Activated naive CD4-positive, alpha-beta T cell treated with anti-CD3 and anti-CD28 coated beads, Interleukin-2, amount 50 U/mL, for 16 hours (primary cell): ENCODE results near the gene DCDC1.

Source experiments
- DNase-seq: peaks from one replicate; pipeline ENCODE4 v3.0.0-alpha.2; 2020

Gene DCDC1

DNA sequence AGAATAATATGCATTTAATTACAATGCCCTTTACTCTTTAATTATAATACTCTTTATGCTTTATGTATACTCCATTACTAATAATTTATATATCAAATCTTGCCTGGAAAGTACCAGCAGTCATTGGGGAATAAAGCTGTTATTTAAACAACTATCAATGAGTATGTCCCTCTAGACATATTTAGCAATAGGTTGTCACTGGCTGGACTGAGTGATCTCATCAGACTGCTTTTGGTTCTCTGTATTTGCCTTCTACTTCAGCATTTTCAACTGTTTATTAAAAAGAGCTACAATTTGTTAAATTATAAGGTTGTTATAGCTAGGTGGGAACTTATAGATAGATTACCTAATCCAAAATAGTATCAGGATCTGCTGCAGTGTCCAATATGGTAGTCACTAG lies 267.2 kb downstream of the DCDC1 start:
- DNase-seq, result no peak

DNA sequence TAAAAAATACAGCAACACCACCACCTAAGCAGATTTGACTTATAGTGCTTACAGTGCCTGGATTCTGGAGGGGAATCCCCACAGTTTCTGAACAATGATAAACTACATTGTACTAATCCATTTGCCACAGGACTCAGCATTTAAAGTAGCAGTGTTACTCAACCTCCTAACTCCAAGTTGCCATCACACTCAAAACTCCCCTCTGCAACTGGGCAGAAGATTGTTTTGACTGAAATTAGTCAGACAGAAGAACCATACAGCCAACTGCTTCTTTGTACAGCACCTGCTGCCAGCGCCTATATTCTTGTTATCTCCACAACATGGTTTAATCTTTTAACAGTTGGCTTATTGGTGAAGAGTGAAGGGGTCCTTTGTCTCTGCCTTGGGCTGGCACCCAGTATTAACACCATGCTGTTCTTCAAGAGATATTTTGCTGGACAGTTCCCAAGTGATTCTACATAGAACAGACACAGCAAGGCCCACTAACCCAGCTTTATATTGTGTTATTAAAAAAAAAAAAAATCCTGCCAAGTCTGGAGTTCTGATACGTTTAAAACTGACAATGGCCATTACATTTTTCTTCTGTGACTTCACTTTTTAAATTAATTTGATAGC lies 273.2 kb downstream of the DCDC1 start:
- DNase-seq, result no peak

DNA sequence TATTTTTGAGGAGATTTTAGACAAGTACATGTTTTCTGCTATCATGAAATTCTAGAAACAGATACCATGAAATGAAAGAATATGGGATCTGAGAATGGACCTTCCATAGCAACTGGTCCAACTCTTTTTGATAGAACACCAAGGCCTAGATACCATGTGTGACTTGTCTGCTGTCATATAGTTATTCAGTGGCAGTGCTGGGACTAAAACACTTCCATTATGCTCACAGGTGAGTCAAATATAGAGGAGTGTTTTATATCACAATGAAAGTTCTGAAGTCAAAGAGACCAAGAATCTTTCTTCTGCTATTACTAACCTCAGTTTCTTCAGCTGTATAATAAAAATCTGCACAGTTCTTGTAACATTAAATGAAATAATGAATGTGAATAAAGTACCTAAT lies 276.9 kb downstream of the DCDC1 start:
- no peak for DNase-seq

DNA sequence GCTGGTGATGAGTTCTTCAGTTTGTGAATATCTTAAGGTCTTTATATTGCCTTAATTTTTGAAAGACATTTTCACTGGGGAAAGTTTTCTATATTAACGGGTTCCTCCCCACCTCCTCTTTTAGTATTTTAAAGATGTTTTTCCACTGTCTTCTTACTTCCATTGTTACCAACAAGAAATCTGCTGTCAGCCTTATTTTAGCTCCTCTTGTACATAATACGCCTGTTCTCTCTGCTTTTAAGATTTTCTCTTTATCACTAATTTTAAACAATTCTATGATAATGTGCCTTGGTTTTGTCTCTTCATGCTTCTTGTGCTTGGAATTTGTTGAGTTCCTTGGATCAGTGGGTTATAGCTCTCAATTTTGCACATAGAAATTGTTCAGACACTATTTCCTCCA lies 280.4 kb downstream of the DCDC1 start:
- DNase-seq, result no peak

DNA sequence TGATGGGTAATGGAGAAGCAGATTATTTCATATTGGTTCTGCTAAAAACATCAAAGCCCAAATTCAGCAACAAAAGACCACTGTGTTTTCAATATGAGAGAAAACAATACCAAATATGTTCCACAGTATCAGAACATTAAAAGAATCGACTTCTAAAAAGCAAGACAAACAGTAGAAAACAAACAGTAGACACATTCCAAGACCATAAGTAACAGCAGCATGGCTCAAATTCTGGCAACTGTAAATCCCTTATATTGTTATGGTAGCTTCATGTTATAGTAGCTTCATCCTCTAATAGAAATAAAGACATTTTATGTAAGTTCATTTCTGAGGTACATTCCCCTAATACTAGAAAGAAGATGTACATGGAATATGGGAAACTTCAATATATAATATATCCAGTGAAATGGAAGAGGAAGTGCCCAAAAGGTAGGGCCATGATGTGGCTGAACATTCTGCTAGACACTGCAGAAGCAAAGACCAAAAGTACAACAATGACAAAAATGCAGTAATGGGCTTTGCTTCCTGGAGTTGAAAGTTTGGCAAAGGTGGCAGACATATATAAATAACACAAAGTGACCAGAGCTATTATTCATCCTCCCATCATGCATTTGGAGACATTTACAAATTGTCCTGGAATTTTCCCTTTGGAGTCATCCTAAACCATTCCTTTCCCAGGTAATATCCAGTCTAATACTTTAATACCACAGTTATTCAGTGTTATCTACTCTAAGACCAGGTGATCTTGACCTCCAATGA lies 299.9 kb downstream of the DCDC1 start:
- DNase-seq, result no peak

DNA sequence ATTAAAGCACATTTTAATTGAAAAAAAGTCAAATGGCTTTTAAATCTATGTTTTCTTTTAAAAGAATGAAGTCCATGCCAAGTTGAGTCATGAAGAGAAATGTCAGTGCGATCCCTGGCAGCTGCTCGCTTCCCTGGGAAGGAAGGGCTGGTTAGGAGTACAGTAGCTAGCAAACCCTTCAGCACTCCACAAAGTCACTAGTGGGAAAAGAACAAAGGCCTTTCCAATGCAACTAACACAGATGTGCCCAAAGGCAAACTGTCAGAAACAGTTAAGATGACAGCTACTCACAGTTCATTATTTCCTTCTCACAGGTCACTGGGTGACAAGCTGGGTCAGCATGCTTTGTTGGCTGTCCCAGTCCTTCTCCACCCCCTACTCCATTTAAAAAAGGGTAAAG lies 308.7 kb downstream of the DCDC1 start:
- no peak for DNase-seq

DNA sequence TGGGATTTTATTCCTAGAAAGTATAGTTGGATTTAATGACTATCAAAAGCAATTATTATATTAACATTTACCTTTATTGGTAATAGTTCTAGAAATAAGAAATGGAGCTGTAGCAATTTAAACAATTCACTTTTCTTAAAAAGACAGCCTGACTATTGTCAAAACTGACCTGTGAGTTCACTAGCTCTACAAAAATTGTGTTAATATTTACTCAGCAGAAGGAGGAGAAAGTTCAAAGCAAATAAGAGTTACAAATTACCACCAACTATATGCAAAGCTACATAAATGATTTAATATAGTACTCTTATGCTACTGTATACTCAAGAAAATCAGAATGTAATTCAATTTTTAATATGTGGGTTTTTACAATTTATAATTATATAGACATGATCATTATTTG lies 310.0 kb downstream of the DCDC1 start:
- DNase-seq, result no peak

DNA sequence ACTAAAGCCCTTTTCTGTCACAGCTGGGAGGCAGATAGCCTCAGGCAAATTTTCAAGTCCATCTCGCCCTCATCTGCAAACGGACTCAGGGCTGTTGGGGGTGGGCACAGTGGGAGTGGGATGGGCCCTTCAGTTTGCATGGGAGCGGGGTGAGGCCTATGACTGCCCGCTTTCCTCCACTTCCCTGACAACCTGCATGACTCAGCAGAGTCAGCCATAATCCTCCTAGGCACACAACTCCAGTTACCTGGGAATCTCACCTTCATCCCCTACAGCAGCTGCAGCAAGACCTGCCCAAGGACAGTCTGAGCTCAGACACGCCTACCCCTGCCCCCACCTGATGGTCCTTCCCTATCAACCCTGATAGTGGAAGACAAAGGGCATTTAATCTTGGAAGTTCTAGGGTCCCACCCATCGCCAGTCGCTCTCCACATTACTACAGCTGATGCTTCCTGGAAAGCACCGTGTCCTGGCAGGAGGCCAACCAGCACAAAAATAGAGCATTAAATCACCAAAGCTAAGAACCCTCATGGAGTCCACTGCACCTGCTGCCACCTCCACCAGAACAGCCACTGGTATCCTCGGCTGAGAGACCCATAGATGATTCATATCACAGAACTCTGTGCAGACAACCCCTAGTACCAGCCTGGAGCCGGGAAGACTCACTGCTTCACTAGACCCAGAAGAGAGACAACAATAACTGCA lies 319.3 kb downstream of the DCDC1 start:
- no peak for DNase-seq

DNA sequence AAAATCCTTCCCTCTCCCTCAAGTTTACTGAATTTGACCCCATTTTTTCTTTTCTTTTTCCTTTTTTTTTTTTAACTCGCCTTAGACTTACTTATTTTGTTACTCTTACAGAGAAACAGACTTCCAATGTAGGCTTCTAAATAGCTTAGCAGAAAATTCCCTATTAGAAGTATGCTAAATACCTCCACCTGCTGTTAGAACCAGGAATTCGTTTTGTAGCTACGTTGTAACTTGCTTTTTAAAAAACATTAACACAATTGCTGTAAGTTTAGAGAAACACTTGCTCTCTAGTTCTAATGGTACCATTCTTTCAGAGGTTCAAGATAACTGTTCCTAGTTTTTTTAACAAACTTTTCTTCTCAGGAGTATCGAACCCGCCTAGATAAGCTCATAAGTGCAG lies 324.2 kb downstream of the DCDC1 start:
- DNase-seq, result no peak

DNA sequence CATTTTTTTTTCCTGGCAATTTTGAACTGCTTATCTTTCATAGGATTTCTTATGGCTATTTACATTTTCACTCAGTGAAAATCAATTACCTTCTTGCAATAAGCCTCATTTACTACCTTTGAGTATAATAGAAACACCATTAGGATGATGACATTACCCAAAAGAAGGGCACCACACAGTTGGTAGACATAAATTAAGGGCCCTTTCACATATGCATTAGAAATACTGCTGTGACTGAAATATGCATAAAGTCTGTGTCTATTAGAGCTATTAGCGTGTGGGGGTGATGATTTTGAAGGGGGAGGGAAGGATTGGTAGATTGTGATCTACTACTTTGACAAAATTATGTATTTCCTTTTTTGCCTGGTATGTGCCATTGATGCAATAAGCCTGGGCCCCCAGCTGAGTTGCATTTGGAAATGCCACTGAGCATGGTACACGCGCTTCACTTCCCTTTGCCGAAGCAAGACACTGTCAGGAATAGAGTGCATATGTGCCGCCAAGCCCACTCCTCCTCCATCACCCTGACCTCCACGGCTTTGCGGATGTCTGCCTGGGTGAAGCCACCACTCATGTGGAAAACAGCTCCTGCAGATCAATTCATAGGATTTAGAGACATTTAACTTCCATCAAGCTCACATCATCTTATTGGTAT lies 339.3 kb downstream of the DCDC1 start:
- DNase-seq, result no peak

DNA sequence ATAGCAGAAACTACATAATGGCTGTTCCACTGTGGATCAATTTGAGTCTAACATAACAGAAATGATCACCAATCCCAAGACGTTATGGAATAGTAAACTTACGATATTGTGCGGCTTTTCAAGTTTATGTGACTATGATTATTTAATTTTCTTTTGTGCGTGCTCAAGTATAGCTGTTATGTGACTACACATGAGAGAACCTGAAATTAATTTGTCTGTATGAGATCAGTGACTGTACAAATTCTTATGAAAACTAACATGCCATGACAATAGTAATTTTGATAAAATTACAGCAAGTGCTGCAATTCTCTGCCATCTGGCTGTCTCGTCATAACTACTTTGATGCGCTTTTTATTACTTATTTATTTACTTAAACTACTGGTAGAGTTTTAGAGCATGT lies 343.2 kb downstream of the DCDC1 start:
- DNase-seq, result no peak

DNA sequence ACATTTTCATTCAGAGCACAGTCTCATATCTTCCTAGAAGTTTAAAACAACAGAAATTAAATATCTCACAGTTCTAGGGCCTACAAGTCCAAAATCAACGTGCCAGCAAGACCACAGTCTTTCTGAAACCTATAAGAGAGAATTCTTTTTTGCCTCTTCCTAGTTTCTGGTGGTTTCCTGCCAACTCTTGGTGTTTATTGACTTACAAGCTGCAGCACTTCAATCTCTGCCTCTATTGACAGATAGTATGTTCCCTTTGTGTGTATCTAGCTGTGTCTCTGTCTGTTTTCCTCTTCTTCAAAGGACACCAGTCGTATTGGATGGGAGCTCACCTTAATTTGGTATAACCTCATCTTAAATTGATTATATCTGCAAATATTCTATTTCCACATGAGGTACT lies 347.5 kb downstream of the DCDC1 start:
- no peak for DNase-seq

DNA sequence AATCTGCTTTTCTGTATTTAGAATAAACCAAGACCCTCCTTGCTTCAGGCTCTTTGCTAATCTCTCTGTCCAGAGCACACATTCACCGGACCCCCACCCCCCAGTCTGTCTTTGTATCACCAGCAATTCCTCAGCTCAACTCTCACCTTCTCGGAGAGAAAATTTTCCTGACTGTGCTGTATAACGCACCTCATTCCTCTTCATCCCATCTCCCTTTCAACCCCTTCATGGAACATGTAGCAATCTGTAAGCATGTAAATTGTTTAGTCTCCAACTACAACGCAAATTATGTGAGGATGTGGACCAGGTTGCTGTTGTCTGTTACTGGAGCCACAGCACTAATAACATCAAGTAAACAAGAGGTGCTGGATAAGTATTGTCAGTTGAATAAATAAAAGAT lies 349.8 kb downstream of the DCDC1 start:
- DNase-seq, result no peak

DNA sequence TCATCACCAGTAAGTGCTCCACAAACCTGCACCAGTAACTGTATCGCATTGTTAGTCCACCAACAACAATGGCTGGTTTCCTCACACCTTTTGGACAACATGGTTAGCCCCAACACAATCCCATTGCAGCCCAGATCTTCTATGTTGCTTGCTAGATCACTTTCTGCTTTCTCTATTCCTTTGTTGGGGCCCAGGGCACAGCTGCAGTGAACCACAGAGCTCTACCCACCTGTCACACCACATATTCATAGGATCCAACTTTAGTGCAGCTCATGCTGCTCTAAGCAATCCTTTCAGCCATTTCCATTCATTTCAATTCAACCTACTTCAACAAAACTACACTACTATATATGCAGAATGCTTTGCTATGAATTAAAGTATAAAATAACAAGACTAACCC lies 364.3 kb downstream of the DCDC1 start:
- DNase-seq, result no peak

DNA sequence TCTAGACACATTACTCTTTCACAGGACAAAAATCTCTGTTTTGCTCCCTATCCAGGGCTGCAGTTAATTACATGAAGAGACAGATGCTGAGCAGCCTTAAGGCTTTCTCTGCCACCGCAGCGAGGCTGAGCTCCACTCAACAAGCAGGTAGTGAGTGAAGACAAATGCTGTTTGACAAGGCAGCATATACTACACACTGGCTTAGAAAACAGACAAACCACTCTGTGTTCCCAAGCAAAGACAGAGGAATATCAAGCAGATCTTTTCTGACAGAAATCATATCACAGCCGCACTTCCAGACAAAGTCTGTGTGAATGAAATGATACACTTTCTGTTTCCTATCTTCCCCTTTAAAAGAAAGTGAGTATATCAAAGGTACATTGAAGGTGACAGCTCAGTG lies 368.1 kb downstream of the DCDC1 start:
- DNase-seq, result no peak

DNA sequence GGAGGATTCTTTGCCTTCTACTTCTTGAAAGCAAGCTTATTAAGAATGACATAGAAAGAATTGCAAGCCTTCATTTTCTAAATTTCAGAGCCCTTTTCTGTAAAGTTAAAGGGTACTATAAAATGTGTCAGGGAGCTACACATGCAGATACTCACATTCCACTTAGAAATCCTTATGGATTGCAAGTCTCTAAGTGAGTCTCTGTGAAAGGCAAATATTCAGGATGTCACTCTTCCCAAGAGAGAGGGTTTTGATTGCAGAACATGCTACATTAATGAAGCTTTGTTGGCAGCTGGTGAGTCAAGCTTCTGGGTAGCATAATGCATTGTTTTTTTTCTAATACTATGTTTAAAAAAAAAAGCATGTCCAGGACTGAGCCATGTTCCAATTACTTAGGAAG lies 369.2 kb downstream of the DCDC1 start:
- no peak for DNase-seq

DNA sequence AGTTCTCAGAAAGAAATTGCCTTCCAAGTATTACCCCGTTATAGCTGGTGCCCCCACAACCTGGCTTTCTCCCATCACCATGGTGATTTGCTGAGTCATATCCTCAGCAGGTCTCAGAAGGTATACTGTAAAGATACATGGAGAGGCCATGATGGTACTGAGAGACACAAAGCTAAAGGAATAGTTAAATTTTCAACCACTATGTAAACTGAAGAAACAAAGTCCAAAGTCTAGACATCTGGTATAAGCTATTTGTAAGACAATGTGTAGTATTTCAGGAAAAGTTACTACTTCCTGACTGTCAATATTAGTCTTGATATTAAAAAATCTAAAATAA lies 377.1 kb downstream of the DCDC1 start:
- DNase-seq, result no peak

DNA sequence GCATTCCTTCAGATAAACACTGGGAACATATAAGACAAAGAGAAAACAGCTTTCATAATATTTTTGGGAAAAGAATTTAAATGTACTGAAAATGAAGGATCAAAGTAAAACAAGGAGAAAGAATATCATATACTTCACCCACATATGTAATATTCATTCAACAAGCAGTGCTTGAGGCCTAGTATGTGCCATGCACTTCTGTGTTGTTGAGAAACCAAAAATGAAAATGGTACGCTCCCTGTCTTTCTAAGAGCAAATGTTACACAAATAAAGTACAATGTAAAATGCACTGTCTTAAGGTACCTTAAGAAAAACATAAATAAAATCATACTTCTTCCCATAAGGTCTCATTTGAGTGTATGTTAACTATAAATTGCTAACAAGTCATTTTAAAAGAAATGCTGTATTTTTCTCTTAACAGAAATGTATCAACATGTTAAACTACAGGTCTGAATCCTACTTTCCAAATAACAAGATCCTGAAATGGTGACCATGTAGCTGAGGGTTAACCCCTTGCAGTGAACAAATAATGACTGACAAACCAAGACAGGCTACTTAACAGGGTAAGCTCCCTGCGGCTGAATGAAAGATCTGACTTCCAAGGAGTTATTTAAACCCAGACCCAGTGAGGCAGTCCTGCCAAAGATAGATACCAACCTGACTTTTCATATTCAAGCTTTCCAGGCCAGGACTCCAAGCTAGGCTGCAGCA lies 377.6 kb downstream of the DCDC1 start:
- DNase-seq, result no peak

DNA sequence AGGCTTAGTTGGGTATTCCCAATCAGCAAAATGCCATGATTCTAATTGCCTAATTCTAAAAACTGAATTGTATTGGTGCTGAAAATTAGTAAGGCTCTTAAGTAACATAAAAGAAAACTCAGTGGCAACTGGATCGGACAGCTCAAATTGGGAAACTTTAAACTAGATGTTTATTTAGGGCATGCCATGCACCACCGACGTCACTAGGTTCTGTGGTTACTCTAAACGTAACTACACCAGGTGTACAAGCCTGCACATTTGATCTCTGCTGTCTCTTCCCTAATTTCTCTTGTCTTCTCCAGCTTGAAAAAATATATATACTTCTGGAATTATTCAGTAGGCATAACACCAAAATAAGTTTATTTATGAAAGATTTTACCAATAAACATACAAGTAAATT lies 378.2 kb downstream of the DCDC1 start:
- DNase-seq, result no peak

DNA sequence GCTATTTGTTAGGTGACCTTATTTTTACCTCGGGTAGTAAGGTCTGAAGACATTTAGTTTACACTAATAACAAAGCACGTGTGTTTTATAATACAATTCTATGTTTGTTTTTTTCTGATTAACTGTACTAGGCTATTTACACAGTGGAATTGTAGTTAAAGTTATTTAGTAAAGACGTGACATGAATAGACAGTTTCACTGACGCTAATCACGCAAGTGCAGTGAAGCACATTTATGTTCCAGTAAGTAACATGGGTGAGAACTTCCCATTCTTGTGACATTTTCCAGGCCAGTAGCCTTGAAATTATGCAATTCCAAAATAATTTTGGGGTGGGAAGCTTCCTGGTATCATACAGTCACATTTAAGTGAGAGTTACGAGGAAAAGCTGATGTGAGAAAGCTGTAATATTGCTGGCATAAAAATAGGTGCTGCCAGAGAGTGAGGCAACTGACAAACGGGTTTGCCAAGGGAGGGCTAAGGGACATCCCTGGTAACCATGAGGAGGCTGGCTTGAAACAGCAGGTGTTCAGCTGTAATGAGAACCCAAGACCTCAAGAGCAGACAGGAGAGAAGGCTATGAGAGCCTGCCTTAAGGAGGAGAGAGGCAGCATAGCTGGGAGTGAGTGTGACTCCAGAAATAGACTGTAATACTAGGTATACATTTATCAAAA lies 378.8 kb downstream of the DCDC1 start:
- no peak for DNase-seq

DNA sequence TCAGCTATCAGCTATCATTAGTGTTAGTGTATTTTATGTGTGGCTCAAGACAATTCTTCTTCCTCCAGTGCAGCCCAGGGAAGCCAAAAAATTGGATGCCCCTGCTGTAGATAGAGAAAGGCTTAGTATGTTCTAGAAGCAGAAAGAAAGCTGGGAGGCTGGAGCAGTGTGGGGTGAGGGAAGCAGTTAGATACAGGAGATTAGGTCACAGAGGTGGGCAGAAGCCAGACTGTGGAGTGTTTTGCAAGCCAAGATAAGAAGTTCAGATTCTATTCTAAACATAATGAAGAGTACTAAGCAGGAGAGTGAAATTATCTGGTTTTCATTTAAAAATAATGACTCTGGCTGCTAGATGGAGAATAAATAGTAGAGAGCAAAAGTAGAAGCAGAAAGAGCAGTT lies 381.7 kb downstream of the DCDC1 start:
- no peak for DNase-seq

DNA sequence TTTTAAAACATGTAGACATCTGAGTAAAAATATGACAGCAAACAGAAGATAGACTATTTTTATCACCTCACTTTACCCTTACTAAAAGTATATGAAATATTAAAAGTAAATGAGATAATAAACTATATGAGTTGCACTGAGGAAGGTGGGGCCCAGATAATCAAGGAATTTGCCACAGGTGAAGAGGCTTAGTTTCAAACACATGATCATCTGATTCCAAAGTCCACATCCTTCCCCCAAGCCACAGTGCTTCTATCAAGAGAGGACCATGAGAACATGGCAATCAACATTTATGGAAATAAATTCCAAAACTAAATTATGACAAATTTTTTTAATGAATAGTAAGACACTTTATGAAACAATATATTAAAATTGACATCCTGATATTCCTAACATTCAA lies 384.0 kb downstream of the DCDC1 start:
- no peak for DNase-seq

DNA sequence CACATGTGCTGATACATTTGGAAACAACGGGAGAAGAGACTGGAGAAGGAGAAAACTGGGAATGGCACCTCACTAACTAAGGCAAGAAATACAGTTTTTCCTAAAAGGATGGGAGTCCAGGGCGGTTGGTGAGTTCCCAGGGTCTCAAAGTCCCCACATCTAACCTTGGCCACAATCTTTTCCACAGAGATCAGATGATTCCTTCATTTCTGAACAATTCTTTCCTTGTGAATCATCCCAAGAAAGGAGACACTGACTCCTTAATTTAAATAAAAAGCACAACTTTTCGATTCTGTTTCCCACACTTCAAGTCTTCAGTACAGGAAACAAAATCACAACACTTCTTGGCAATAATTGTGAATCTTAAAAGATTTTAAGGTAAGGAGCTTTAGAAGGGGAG lies 384.7 kb downstream of the DCDC1 start:
- no peak for DNase-seq
